Measurements from ENCODE around the gene LRP3.
"Not testable (repeated sequence)": the region's sequence is repeated elsewhere in the genome, so short reads cannot be mapped to it uniquely, and the experiment has no call there.

LRP3 gene

DNA sequence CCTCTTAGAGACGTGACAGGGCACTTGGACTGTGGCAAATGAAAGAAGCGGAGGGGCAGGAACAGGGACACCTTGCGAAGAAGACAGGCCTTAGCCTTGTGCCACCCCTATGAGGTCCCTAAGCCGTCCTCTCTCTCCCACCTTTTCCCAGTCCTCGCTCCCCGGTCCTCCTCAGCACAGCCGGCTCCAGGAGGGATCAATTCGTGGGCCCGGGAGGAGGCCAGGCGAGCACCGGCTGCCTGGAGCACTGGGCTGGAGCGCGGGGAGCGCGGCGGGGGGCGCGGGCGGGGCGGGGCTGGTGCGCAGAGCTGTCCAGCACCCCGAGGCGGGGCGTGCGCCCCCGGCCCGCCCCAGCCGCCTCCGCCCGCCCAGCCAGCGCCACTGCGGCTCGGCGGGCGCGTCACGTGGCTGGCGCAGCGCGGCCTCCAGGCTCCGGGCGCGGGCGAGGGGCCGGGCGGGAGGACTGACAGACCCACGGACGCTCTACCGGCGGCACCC, at the start of gene LRP3:
Gene LRP3, plus strand, starts transcription at position 466 of the 498 bp plus-strand sequence. CDS start 456 bp downstream, outside the sequence.
- no peak for DNase-seq (ENCODE audit: low read depth in 1 of 2, low spot score in 1 of 2)

DNA sequence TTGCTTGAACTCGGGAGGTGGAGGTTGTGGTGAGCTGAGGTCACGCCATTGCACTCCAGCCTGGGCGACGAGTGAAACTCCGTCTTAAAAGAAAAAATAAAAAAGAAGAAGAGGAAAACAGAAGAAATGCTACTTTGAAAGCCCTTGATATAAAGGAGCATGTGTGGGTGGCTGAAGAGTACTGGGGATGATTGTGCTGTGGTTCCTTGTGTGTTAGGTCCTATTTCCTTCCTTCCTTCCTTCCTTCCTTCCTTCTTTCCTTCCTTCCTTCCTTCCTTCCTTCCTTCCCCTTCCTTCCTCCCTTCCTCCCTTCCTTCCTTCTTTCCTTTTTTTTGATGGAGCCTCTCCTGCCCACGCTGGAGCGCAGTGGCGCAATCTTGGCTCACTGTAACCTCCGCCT, 47.9 kb upstream of the LRP3 start:
- no peak for DNase-seq (ENCODE audit: low read depth in 1 of 2, low spot score in 1 of 2)

- no peak for DNase-seq (ENCODE audit: low read depth in 1 of 2, low spot score in 1 of 2)
Observed at GRCh38 chr19:33147538-33147937, 46.6 kb upstream of the LRP3 start.

DNA sequence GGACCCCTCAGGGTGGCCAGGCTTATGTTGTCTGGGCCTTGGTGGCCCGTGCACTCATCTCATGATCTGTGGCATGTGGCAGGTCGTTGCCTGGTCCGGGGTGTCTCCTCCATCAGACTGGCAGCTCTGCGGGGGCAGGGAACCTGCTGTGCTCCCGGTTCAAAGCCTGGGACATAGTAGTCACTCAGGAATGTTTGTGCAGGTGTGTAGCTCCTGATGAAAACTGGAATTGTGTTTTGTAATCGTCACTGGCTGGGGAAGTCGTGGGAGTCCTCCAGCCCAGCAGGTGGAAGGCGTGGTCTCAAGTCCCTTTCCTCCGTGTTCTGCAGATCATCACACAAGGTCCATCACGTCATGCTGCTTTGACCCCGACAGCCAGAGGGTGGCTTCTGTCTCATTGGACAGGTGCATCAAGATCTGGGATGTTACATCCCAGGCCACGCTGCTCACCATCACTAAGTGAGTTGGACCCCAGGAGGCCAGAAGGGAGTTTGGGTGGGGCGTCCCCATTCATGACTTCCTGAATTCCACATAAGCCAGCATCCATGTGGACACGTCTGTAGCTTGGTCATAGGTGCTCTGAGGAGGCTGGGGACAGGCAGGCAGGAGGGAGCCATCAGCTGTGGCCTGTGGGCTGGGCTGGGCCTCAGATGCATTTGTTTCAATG, 43.1 kb upstream of the LRP3 start:
- DNase-seq (ENCODE audit: low read depth in 1 of 2, low spot score in 1 of 2): no peak

GRCh38 chr19:33152176-33152575, 42.0 kb upstream of the LRP3 start:
- DNase-seq (ENCODE audit: low read depth in 1 of 2, low spot score in 1 of 2): no peak

GRCh38 chr19:33152625-33153024, 41.5 kb upstream of the LRP3 start:
- DNase-seq (ENCODE audit: low read depth in 1 of 2, low spot score in 1 of 2): not testable (repeated sequence)

- not testable (repeated sequence) for DNase-seq (ENCODE audit: low read depth in 1 of 2, low spot score in 1 of 2)
Observed at GRCh38 chr19:33154313-33154712, 39.8 kb upstream of the LRP3 start.

DNA sequence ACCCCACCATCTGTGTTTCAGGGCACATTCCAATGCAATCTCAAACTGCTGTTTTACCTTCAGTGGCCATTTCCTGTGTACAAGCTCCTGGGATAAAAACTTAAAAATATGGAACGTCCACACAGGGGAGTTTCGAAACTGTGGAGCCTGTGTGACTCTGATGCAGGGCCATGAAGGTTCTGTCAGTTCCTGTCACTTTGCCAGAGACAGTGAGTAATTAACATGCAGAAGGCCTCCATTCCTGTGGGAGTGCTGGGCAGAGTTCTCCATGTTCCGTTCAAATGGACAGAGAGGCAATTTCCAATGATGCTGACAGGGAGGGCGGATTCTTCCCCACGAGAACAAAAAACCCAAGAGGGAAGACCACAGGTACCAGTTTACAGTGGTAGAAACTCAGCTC, 37.8 kb upstream of the LRP3 start:
- DNase-seq (ENCODE audit: low read depth in 1 of 2, low spot score in 1 of 2): no peak

- DNase-seq (ENCODE audit: low read depth in 1 of 2, low spot score in 1 of 2): no peak
Observed at GRCh38 chr19:33157906-33158305, 36.2 kb upstream of the LRP3 start.

DNA sequence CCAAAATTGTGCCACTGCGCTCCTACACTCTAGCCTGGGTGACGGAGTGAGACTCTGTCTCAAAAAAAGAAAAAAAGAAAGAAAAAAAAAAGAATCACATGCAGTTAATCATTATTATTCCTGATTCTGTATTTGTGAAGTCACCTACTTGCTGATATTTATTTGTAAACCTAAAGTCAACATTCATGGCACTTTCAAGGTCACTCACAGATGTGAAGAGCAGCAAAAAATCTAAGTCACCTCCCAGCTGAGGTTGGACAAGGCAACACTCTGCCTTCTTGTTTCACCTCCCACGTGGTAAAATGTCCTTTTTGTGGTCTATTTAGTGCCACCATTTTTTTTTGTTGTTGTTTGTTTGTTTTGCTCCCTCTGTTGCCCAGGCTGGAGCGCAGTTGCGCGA, 35.8 kb upstream of the LRP3 start:
- no peak for DNase-seq (ENCODE audit: low read depth in 1 of 2, low spot score in 1 of 2)

DNA sequence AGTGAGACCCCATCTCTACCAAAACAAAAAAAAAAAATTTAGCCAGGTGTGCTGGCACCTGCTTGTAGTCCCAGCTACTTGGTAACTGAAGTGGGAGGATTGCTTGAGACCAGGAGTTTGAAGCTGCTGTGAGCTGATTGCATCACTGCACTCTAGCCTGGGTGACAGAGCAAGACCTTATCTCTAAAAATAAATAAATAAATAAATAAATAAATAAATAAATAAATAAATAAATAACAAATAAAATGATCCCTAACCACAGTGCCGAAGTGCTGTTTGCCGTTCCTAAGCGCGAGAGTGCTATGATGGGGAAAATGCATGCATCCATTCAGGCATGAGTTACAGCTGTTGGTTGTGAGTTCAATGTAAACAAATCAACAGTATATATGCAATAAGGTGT, 35.0 kb upstream of the LRP3 start:
- no peak for DNase-seq (ENCODE audit: low read depth in 1 of 2, low spot score in 1 of 2)

GRCh38 chr19:33159893-33160292, 34.2 kb upstream of the LRP3 start:
- no peak for DNase-seq (ENCODE audit: low read depth in 1 of 2, low spot score in 1 of 2)

DNA sequence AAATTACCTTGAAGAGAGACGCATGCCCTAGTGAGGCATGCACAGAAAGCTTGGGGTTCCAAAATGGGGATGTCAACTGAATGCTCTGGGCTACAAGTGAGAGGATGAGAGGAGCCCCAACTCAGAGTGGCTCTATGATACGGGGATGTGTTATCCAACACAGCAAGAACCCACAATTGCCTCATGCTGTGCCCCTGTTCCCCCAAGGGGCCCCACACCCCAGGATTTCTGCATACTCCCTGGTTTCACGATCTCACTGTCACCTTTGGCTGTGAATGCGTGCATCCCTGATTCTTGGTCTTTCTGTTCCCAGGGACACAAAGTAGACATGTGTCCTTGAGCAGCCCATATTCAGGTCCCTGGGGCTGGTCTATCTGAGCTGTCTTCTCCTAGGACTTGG, 32.9 kb upstream of the LRP3 start:
- no peak for DNase-seq (ENCODE audit: low read depth in 1 of 2, low spot score in 1 of 2)

DNA sequence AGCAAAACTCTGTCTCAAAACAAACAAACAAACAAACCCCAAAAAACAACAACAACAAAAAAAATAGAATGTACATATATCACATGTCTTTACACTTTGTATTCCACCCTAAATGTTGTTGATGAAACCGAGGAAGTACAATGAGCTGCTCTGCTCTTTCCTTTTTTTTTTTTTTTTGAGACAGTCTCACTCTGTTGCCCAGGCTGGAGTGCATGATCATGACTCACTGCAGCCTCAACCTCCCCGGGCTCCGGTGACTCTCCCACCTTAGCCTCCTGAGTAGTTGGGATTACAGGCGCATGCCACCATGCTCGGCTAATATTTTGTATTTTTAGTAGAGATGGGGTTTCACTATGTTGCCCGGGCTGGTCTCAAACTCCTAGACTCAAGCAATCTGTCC, 30.6 kb upstream of the LRP3 start:
- no peak for DNase-seq (ENCODE audit: low read depth in 1 of 2, low spot score in 1 of 2)

DNA sequence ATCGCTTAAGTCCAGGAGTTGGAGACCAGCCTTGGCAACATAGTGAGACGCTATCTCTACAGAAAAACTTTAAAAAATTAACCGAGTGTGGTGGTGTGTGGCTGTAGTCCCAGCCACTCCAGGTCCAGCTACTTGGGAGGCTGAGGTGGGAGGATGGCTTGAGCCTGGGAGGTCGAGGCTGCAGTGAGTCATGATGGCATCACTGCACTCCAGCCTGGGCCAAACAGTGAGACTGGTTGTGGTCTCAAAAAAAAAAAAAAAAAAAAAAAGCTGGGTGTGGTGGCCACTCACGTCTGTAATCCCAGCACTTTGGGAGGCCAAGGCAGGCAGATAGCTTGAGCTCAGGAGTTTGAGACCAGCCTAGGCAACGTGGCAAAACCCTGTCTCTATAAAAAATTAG, 28.1 kb upstream of the LRP3 start:
- DNase-seq (ENCODE audit: low read depth in 1 of 2, low spot score in 1 of 2): not testable (repeated sequence)

DNA sequence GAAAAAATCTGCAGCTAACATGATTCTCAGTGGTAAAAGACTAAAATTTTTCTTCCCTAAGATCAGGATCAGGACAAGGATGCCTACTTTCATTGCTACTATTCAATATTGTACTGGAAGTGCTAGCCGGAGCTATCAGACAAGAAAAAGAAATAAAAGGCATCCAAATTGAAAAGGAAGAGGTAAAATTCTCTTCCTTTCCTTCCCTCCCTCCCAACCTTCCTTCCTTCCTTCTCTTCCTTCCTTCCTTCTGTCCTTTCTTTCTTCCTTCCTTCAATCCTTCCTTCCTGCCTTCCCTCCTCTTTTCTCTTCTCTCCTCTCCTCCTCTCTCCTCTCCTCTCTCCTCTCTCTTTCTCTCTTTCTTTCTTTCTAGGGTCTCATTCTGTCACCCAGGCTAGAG, 26.7 kb upstream of the LRP3 start:
- no peak for DNase-seq (ENCODE audit: low read depth in 1 of 2, low spot score in 1 of 2)

DNA sequence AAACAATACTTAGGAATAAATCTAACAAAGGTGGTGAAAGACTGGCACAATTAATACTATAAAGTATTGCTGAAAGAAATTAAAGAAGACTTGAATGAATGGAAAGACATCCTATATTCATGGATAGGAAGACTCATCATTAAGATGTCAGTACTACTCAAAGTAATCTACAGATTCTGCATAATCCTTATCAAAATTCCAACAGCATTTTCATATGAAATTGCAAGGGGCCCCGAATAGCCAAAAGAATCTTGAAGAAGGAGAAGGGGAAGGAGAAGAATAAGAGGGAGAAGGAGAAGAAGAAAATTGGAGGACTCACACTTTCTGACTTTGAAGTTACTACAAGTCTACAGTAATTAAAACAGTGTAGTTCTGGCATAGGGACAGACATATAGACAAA, 25.6 kb upstream of the LRP3 start:
- no peak for DNase-seq (ENCODE audit: low read depth in 1 of 2, low spot score in 1 of 2)

- DNase-seq (ENCODE audit: low read depth in 1 of 2, low spot score in 1 of 2): no peak
Observed at GRCh38 chr19:33171222-33171795, 22.8 kb upstream of the LRP3 start.

- DNase-seq (ENCODE audit: low read depth in 1 of 2, low spot score in 1 of 2): no peak
Observed at GRCh38 chr19:33171916-33172359, 22.2 kb upstream of the LRP3 start.

DNA sequence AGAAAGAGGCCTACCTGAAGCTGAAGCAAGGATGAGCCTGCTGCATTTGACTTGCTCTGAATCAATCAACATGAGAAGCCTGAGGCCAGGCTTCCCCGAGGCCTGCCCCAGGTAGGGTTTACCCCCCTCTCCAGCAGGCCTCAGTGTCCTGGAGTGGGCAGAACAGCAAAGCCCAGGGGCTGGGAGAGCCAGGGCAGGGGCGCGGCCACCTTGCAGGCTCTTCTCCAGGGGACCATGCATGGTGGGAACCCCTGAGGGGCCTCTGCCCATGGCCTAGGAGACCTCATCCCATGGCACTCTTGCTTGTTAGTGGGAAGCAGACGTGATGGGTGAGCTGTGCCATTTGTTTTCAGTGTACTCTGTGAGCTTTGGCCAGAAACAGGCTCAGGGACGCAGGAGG, 19.9 kb upstream of the LRP3 start:
- DNase-seq (ENCODE audit: low read depth in 1 of 2, low spot score in 1 of 2): no peak

GRCh38 chr19:33175156-33175782, 18.9 kb upstream of the LRP3 start:
- DNase-seq (ENCODE audit: low read depth in 1 of 2, low spot score in 1 of 2): no peak

DNA sequence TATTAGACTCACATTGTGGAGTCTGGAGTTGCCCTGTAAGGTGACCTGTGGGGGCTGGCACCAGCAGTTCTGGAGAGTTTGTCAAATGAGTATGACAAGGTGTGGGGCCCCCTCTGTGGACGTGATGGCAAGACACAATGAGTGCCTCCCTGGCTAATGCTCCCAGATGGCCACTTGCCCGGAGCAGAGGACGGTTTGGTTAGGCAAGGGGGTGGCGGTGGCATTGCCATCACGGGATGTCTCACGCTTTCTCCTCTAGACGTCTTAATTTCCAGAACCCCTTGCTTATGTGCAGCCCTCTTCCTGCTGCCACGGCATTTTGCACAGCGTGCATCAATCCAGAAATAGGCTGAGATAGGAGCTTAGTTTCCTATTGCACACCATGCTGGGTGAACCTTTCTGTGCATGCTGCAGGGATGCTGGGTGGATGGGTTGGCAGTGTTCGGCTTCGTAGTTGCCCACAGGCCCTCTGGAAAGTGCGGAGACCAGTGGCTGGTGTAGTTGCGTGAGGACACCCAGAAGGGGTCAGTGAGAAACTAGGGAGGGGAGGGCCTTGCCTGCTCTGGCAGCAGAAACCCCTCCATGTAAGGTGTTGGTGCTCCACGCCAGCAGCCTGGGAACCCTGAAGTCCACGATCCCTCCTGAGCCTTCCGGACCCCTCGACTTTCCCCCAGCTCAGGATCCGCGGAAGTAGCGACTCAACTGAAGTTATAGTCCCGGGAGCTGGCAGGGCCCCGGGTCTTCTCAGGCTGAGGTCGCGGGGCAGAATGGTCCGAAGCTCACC, 18.1 kb upstream of the LRP3 start:
- DNase-seq (ENCODE audit: low read depth in 1 of 2, low spot score in 1 of 2): peak in 1 of 2 donors; percentile 6

Data from activated T-helper 1 cell treated with anti-CD3 and anti-CD28 coated beads, Interleukin-2, amount 50 U/mL, for 16 hours (primary cell).